Nephron progenitor cell (in vitro differentiated cells): Measurements from ENCODE around the gene PAOX.
A peak's percentile ranks its signal among the peaks of the same experiment; 100 is the strongest.
"Not testable (repeated sequence)": the region's sequence is repeated elsewhere in the genome, so short reads cannot be mapped to it uniquely, and the experiment has no call there.

Experiments
- DNase-seq: peaks from one replicate; pipeline ENCODE4 v3.0.0; 2021
- H3K27ac Mint-ChIP-seq: 2 replicates; pipeline ENCODE4 v1.8.0; 2021; ENCODE audit warnings: mild to moderate bottlenecking, moderate library complexity, mixed read lengths
- H3K27me3 Mint-ChIP-seq: 2 replicates; pipeline ENCODE4 v1.8.0; 2021; ENCODE audit warnings: mild to moderate bottlenecking, low read depth, mixed read lengths; ENCODE audit not compliant: poor library complexity
- H3K36me3 Mint-ChIP-seq: 2 replicates; pipeline ENCODE4 v1.8.0; 2021; ENCODE audit warnings: low read depth, mixed read lengths
- H3K4me1 Mint-ChIP-seq: 2 replicates; pipeline ENCODE4 v1.8.0; 2021; ENCODE audit warnings: mixed read lengths
- H3K4me3 Mint-ChIP-seq: 2 replicates; pipeline ENCODE4 v1.8.0; 2021; ENCODE audit warnings: mild to moderate bottlenecking, moderate library complexity, mixed read lengths
- H3K9me3 Mint-ChIP-seq: 2 replicates; pipeline ENCODE4 v1.8.0; 2021; ENCODE audit warnings: mild to moderate bottlenecking, moderate library complexity, mixed read lengths
- CTCF ChIP-seq: fragments of 200-600 bp; sonication (generic); IDR thresholded peaks from 2 replicates; pipeline ENCODE4 v1.5.0; 2021; ENCODE audit warnings: antibody characterized with exemption

Gene PAOX

GRCh38 chr10:133365461-133366129 lies 13.5 kb upstream of the PAOX start:
- TF ChIP-seq CTCF = no peak
- peaks cover 23% of the 10 kb centered on the region for H3K4me1 Mint-ChIP-seq
- no peak for DNase-seq
- peaks cover 52% of the 10 kb centered on the region for H3K36me3 Mint-ChIP-seq
- H3K27me3 Mint-ChIP-seq = no peaks in the 10 kb centered on the region
- H3K4me3 Mint-ChIP-seq = no peak overlapping the region
- no peaks in the 10 kb centered on the region for H3K9me3 Mint-ChIP-seq
- no peak overlapping the region for H3K27ac Mint-ChIP-seq

GRCh38 chr10:133366130-133366478 lies 13.0 kb upstream of the PAOX start:
- peaks cover 52% of the 10 kb centered on the region for H3K36me3 Mint-ChIP-seq
- H3K4me3 Mint-ChIP-seq = no peak overlapping the region
- no peaks in the 10 kb centered on the region for H3K27me3 Mint-ChIP-seq
- H3K27ac Mint-ChIP-seq = no peak overlapping the region
- DNase-seq = no peak
- no peak for TF ChIP-seq CTCF
- H3K4me1 Mint-ChIP-seq = peaks cover 23% of the 10 kb centered on the region
- H3K9me3 Mint-ChIP-seq = no peaks in the 10 kb centered on the region

- Mint-ChIP-seq H3K36me3 (peaks cover 47% of the 10 kb centered on the region), H3K27ac (no peak overlapping the region), H3K27me3 (no peaks in the 10 kb centered on the region), H3K4me1 (peaks cover 18% of the 10 kb centered on the region), H3K4me3 (no peak overlapping the region), H3K9me3 (no peaks in the 10 kb centered on the region)
- no peak for TF ChIP-seq CTCF
- no peak for DNase-seq
Measured at GRCh38 chr10:133366751-133367150, 12.3 kb upstream of the PAOX start.

- not testable (repeated sequence) for H3K4me3 Mint-ChIP-seq, H3K27me3 Mint-ChIP-seq, H3K9me3 Mint-ChIP-seq, DNase-seq
- H3K36me3 Mint-ChIP-seq = peaks cover 40% of the 10 kb centered on the region
- H3K27ac Mint-ChIP-seq = peak overlapping the region; percentile 78
- peaks cover 17% of the 10 kb centered on the region for H3K4me1 Mint-ChIP-seq
Measured at GRCh38 chr10:133367461-133367860, 11.6 kb upstream of the PAOX start.

GRCh38 chr10:133368153-133368552 lies 10.9 kb upstream of the PAOX start:
- H3K9me3 Mint-ChIP-seq = no peaks in the 10 kb centered on the region
- peaks cover 20% of the 10 kb centered on the region for H3K4me1 Mint-ChIP-seq
- DNase-seq = no peak
- no peak overlapping the region for H3K4me3 Mint-ChIP-seq
- H3K27me3 Mint-ChIP-seq = no peaks in the 10 kb centered on the region
- H3K36me3 Mint-ChIP-seq = peaks cover 34% of the 10 kb centered on the region
- TF ChIP-seq CTCF = no peak
- peak overlapping the region; percentile 78 for H3K27ac Mint-ChIP-seq

- Mint-ChIP-seq H3K9me3 (no peaks in the 10 kb centered on the region), H3K4me1 (peaks cover 36% of the 10 kb centered on the region), H3K27ac (peak overlapping the region; percentile 51), H3K36me3 (peaks cover 22% of the 10 kb centered on the region), H3K27me3 (peaks cover 13% of the 10 kb centered on the region), H3K4me3 (peak overlapping the region; percentile 32)
- no peak for TF ChIP-seq CTCF
- DNase-seq = no peak
Measured at GRCh38 chr10:133370030-133370786, 8.9 kb upstream of the PAOX start.
